Sigmoid colon (tissue), 4 donors: ENCODE measurements around the gene NCKAP5.

ENCODE experiments used
- POLR2A ChIP-seq, 2 donors: fragments of 450-650 bp; IDR thresholded peaks; one replicate each; pipeline ENCODE4 v1.6.1; 2016; ENCODE audit warnings: antibody characterized with exemption in 2 of 2, mild to moderate bottlenecking in 2 of 2, moderate library complexity in 2 of 2
- POLR2AphosphoS5 ChIP-seq, 4 donors: sonication (generic); formaldehyde crosslinking; IDR thresholded peaks; one replicate each; pipeline ENCODE4 v1.6.1; 2017; ENCODE audit warnings: antibody characterized with exemption in 4 of 4
- TF ChIP-seq, protein P1 (sequence below), 4 experiments: fragments of 450-650 bp in 3 of 4; fragments of 200-600 bp in 1 of 4; IDR thresholded peaks; one replicate each; pipeline ENCODE4 v1.5.1; 2016 to 2019; ENCODE audit warnings: antibody characterized with exemption in 4 of 4, mild to moderate bottlenecking in 3 of 4, moderate library complexity in 2 of 4

DNA sequence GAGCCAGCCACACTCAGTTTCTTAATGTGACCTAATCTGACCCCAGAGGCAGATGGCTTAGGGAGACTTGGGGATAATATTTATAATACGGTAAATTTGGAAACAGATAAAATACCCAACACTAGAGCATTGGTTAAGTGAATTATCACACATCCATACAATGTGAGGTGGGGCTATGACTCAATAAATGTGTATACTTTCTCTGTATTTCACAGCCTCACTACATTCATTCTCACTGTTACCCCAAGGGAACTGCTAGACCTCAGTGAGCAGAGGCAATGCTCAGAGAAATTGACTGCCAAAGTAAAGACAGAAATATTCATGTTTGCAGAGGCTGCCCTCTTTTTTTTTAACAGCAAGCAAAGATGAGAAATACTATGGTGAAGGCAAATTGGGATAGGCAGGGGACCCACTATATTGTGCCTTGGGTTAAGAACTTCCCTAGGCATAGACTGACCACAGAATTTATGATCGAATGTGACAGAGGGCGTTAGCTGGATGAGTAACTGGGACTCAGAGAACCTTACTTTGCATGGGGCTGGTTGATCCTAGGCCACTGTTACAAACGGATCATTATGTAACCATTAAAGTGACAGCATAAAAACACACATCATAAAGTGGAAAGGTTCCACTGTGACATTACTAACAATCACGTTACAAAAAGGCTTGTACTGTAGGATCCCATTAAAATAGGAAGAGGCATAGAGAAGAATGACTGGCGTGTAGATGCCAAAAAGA, 652.3 kb downstream of the NCKAP5 start:
- no peak for TF ChIP-seq POLR2A (IDR thresholded peaks at IDR 0.05)
- TF ChIP-seq, protein P1, sequence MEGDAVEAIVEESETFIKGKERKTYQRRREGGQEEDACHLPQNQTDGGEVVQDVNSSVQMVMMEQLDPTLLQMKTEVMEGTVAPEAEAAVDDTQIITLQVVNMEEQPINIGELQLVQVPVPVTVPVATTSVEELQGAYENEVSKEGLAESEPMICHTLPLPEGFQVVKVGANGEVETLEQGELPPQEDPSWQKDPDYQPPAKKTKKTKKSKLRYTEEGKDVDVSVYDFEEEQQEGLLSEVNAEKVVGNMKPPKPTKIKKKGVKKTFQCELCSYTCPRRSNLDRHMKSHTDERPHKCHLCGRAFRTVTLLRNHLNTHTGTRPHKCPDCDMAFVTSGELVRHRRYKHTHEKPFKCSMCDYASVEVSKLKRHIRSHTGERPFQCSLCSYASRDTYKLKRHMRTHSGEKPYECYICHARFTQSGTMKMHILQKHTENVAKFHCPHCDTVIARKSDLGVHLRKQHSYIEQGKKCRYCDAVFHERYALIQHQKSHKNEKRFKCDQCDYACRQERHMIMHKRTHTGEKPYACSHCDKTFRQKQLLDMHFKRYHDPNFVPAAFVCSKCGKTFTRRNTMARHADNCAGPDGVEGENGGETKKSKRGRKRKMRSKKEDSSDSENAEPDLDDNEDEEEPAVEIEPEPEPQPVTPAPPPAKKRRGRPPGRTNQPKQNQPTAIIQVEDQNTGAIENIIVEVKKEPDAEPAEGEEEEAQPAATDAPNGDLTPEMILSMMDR (IDR thresholded peaks at IDR 0.05) = no peak
- TF ChIP-seq POLR2AphosphoS5 (IDR thresholded peaks at IDR 0.05) = no peak
